NB4 (cell line): ENCODE data around the gene TULP4.

Source experiments
- POLR2A ChIP-seq: IDR thresholded peaks from 2 replicates; pipeline ENCODE4 v1.6.1; 2011; ENCODE audit warnings: mild to moderate bottlenecking; ENCODE audit not compliant: insufficient read length; ENCODE audit errors: extremely low read depth
- TF ChIP-seq, protein P1 (sequence below): IDR thresholded peaks from one replicate; pipeline ENCODE4 v1.5.1; 2012; ENCODE audit warnings: low read depth, low read length

- TF ChIP-seq, protein P1, sequence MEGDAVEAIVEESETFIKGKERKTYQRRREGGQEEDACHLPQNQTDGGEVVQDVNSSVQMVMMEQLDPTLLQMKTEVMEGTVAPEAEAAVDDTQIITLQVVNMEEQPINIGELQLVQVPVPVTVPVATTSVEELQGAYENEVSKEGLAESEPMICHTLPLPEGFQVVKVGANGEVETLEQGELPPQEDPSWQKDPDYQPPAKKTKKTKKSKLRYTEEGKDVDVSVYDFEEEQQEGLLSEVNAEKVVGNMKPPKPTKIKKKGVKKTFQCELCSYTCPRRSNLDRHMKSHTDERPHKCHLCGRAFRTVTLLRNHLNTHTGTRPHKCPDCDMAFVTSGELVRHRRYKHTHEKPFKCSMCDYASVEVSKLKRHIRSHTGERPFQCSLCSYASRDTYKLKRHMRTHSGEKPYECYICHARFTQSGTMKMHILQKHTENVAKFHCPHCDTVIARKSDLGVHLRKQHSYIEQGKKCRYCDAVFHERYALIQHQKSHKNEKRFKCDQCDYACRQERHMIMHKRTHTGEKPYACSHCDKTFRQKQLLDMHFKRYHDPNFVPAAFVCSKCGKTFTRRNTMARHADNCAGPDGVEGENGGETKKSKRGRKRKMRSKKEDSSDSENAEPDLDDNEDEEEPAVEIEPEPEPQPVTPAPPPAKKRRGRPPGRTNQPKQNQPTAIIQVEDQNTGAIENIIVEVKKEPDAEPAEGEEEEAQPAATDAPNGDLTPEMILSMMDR = no peak
- no peak for TF ChIP-seq POLR2A
Measured at GRCh38 chr6:158417760-158418098, 105.5 kb downstream of the TULP4 start.
